ENCODE data around the gene ACKR3.

ACKR3 gene

GRCh38 chr2:236549165-236549564 is 20.5 kb upstream of the ACKR3 start:
- no peak for DNase-seq (ENCODE audit: low read depth in 2 of 2)

GRCh38 chr2:236550290-236550689 is 19.3 kb upstream of the ACKR3 start:
- DNase-seq (ENCODE audit: low read depth in 2 of 2), result no peak

- no peak for DNase-seq (ENCODE audit: low read depth in 2 of 2)
Measured at GRCh38 chr2:236550701-236551465, 18.7 kb upstream of the ACKR3 start.

- DNase-seq (ENCODE audit: low read depth in 2 of 2), result no peak
Measured at GRCh38 chr2:236551471-236552211, 18.0 kb upstream of the ACKR3 start.

GRCh38 chr2:236552212-236552542 is 17.4 kb upstream of the ACKR3 start:
- no peak for DNase-seq (ENCODE audit: low read depth in 2 of 2)

GRCh38 chr2:236552581-236553363 is 16.9 kb upstream of the ACKR3 start:
- no peak for DNase-seq (ENCODE audit: low read depth in 2 of 2)

GRCh38 chr2:236553522-236553921 is 16.1 kb upstream of the ACKR3 start:
- no peak for DNase-seq (ENCODE audit: low read depth in 2 of 2)

- no peak for DNase-seq (ENCODE audit: low read depth in 2 of 2)
Measured at GRCh38 chr2:236554629-236555282, 14.9 kb upstream of the ACKR3 start.

GRCh38 chr2:236555481-236555880 is 14.1 kb upstream of the ACKR3 start:
- no peak for DNase-seq (ENCODE audit: low read depth in 2 of 2)

GRCh38 chr2:236557306-236558030 is 12.2 kb upstream of the ACKR3 start:
- DNase-seq (ENCODE audit: low read depth in 2 of 2), result no peak

GRCh38 chr2:236558036-236558435 is 11.6 kb upstream of the ACKR3 start:
- no peak for DNase-seq (ENCODE audit: low read depth in 2 of 2)

- DNase-seq (ENCODE audit: low read depth in 2 of 2), result no peak
Measured at GRCh38 chr2:236558993-236559978, 10.3 kb upstream of the ACKR3 start.

- DNase-seq (ENCODE audit: low read depth in 2 of 2), result no peak
Measured at GRCh38 chr2:236561874-236562273, 7.8 kb upstream of the ACKR3 start.

- no peak for DNase-seq (ENCODE audit: low read depth in 2 of 2)
Measured at GRCh38 chr2:236562434-236562833, 7.2 kb upstream of the ACKR3 start.

GRCh38 chr2:236563953-236564352 is 5.7 kb upstream of the ACKR3 start:
- no peak for DNase-seq (ENCODE audit: low read depth in 2 of 2)

- DNase-seq (ENCODE audit: low read depth in 2 of 2), result no peak
Measured at GRCh38 chr2:236565212-236565611, 4.4 kb upstream of the ACKR3 start.

- DNase-seq (ENCODE audit: low read depth in 2 of 2), result no peak
Measured at GRCh38 chr2:236565879-236566402, 3.7 kb upstream of the ACKR3 start.

- DNase-seq (ENCODE audit: low read depth in 2 of 2), result no peak
Measured at GRCh38 chr2:236566596-236566995, 3.0 kb upstream of the ACKR3 start.

- no peak for DNase-seq (ENCODE audit: low read depth in 2 of 2)
Measured at GRCh38 chr2:236568068-236568921, 1.3 kb upstream of the ACKR3 start.

Measured in stimulated activated CD8-positive, alpha-beta memory T cell treated with anti-CD3 and anti-CD28 coated beads, Interleukin-7, amount 100 ng/mL, for 1 hour (primary cell).